ENCODE data around the gene GNAL.
"Not testable (repeated sequence)": the region's sequence is repeated elsewhere in the genome, so short reads cannot be mapped to it uniquely, and the experiment has no call there.

DNA sequence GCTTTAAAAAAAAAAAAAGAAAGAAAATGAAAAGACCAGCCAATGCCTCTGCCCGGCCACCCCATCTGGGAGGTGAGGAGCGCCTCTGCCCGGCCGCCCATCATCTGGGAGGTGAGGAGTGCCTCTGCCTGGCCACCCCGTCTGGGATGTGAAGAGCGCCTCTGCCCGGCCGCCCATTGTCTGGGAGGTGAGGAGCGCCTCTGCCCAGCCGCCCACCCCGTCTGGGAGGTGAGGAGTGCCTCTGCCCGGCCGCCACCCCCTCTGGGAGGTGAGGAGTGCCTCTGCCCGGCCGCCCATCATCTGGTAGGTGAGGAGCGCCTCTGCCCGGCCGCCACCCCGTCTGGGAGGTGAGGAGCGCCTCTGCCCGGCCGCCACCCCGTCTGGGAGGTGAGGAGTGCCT, 41.8 kb upstream of the GNAL start:
- TF ChIP-seq, protein P1, sequence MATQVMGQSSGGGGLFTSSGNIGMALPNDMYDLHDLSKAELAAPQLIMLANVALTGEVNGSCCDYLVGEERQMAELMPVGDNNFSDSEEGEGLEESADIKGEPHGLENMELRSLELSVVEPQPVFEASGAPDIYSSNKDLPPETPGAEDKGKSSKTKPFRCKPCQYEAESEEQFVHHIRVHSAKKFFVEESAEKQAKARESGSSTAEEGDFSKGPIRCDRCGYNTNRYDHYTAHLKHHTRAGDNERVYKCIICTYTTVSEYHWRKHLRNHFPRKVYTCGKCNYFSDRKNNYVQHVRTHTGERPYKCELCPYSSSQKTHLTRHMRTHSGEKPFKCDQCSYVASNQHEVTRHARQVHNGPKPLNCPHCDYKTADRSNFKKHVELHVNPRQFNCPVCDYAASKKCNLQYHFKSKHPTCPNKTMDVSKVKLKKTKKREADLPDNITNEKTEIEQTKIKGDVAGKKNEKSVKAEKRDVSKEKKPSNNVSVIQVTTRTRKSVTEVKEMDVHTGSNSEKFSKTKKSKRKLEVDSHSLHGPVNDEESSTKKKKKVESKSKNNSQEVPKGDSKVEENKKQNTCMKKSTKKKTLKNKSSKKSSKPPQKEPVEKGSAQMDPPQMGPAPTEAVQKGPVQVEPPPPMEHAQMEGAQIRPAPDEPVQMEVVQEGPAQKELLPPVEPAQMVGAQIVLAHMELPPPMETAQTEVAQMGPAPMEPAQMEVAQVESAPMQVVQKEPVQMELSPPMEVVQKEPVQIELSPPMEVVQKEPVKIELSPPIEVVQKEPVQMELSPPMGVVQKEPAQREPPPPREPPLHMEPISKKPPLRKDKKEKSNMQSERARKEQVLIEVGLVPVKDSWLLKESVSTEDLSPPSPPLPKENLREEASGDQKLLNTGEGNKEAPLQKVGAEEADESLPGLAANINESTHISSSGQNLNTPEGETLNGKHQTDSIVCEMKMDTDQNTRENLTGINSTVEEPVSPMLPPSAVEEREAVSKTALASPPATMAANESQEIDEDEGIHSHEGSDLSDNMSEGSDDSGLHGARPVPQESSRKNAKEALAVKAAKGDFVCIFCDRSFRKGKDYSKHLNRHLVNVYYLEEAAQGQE (IDR thresholded peaks at IDR 0.05) = not testable (repeated sequence)
- TF ChIP-seq, protein P2, sequence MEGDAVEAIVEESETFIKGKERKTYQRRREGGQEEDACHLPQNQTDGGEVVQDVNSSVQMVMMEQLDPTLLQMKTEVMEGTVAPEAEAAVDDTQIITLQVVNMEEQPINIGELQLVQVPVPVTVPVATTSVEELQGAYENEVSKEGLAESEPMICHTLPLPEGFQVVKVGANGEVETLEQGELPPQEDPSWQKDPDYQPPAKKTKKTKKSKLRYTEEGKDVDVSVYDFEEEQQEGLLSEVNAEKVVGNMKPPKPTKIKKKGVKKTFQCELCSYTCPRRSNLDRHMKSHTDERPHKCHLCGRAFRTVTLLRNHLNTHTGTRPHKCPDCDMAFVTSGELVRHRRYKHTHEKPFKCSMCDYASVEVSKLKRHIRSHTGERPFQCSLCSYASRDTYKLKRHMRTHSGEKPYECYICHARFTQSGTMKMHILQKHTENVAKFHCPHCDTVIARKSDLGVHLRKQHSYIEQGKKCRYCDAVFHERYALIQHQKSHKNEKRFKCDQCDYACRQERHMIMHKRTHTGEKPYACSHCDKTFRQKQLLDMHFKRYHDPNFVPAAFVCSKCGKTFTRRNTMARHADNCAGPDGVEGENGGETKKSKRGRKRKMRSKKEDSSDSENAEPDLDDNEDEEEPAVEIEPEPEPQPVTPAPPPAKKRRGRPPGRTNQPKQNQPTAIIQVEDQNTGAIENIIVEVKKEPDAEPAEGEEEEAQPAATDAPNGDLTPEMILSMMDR (IDR thresholded peaks at IDR 0.05; ENCODE audit: low read depth, low read length, missing input control) = not testable (repeated sequence)
- TF ChIP-seq GABPA (IDR thresholded peaks at IDR 0.05 in 1 of 2, conservative IDR thresholded peaks at IDR 0.05 in 1 of 2); RAD21 (IDR thresholded peaks at IDR 0.05); EGR1 (IDR thresholded peaks at IDR 0.05; ENCODE audit: low read depth in 2 of 2): not testable (repeated sequence)
- TF ChIP-seq, protein P3, sequence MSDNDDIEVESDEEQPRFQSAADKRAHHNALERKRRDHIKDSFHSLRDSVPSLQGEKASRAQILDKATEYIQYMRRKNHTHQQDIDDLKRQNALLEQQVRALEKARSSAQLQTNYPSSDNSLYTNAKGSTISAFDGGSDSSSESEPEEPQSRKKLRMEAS (IDR thresholded peaks at IDR 0.05) = not testable (repeated sequence)
- TF ChIP-seq, protein P4, sequence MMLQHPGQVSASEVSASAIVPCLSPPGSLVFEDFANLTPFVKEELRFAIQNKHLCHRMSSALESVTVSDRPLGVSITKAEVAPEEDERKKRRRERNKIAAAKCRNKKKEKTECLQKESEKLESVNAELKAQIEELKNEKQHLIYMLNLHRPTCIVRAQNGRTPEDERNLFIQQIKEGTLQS (IDR thresholded peaks at IDR 0.05) = not testable (repeated sequence)
- TF ChIP-seq, protein P5, sequence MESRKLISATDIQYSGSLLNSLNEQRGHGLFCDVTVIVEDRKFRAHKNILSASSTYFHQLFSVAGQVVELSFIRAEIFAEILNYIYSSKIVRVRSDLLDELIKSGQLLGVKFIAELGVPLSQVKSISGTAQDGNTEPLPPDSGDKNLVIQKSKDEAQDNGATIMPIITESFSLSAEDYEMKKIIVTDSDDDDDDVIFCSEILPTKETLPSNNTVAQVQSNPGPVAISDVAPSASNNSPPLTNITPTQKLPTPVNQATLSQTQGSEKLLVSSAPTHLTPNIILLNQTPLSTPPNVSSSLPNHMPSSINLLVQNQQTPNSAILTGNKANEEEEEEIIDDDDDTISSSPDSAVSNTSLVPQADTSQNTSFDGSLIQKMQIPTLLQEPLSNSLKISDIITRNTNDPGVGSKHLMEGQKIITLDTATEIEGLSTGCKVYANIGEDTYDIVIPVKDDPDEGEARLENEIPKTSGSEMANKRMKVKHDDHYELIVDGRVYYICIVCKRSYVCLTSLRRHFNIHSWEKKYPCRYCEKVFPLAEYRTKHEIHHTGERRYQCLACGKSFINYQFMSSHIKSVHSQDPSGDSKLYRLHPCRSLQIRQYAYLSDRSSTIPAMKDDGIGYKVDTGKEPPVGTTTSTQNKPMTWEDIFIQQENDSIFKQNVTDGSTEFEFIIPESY (IDR thresholded peaks at IDR 0.05) = not testable (repeated sequence)

All from liver (tissue), 3 donors.